Peyer's patch (tissue), 4 donors: Measurements from ENCODE around the gene SCAMP1.

Experiments
- POLR2A ChIP-seq, 2 donors: fragments of 450-650 bp; IDR thresholded peaks; one replicate each; pipeline ENCODE4 v1.5.1; 2017; ENCODE audit warnings: antibody characterized with exemption in 2 of 2, mild to moderate bottlenecking in 2 of 2, moderate library complexity in 2 of 2
- TF ChIP-seq, protein P1 (sequence below), 6 experiments: fragments of 450-650 bp in 4 of 6; fragments of 200-600 bp in 2 of 6; sonication (generic) in 1 of 6; IDR thresholded peaks; one replicate each; pipeline ENCODE4 v1.5.1; 2017 to 2019; ENCODE audit warnings: antibody characterized with exemption in 6 of 6, mild to moderate bottlenecking in 3 of 6, moderate library complexity in 1 of 6

DNA sequence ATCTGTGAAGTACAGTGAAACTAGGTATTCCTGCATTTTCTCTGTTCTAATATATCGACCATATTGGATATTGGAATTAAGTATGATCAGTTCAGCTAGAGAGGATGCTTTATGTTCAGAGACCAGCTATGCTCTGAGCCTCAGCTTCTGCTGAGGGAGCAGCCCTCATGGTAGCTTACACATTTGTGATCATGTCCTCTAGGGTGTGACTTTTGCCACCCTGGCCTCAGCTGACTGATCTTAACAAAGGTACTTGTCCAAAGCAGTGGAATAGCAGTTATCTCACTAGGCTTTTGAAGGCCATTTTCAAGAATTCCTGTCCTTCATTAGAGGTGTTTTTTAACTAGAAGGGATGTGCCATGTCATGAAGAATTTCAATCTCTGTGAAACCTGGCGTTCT lies 9.3 kb downstream of the SCAMP1 start:
- TF ChIP-seq, protein P1, sequence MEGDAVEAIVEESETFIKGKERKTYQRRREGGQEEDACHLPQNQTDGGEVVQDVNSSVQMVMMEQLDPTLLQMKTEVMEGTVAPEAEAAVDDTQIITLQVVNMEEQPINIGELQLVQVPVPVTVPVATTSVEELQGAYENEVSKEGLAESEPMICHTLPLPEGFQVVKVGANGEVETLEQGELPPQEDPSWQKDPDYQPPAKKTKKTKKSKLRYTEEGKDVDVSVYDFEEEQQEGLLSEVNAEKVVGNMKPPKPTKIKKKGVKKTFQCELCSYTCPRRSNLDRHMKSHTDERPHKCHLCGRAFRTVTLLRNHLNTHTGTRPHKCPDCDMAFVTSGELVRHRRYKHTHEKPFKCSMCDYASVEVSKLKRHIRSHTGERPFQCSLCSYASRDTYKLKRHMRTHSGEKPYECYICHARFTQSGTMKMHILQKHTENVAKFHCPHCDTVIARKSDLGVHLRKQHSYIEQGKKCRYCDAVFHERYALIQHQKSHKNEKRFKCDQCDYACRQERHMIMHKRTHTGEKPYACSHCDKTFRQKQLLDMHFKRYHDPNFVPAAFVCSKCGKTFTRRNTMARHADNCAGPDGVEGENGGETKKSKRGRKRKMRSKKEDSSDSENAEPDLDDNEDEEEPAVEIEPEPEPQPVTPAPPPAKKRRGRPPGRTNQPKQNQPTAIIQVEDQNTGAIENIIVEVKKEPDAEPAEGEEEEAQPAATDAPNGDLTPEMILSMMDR (IDR thresholded peaks at IDR 0.05) = no peak
- no peak for TF ChIP-seq POLR2A (IDR thresholded peaks at IDR 0.05)
